WERI-Rb-1 (cell line): ENCODE results near the gene AFTPH.

Experiments
- DNase-seq: peaks from one replicate; pipeline ENCODE4 v3.0.0-alpha.2; 2020
- H3K27ac ChIP-seq: fragments of 250-450 bp; sonication (Bioruptor Pico); 2 replicates; pipeline ENCODE4 v1.5.1; 2020; ENCODE audit warnings: mild to moderate bottlenecking, moderate library complexity
- H3K27me3 ChIP-seq: fragments of 250-450 bp; sonication (Bioruptor Pico); 2 replicates; pipeline ENCODE4 v1.5.1; 2021; ENCODE audit warnings: mild to moderate bottlenecking, low read depth, moderate library complexity; ENCODE audit not compliant: insufficient read depth, severe bottlenecking
- H3K36me3 ChIP-seq: fragments of 250-450 bp; sonication (Bioruptor Pico); 2 replicates; pipeline ENCODE4 v1.5.1; 2020; ENCODE audit warnings: mild to moderate bottlenecking, moderate library complexity
- H3K4me3 ChIP-seq: 2 replicates; pipeline ENCODE4 v1.5.1; 2011; ENCODE audit warnings: low read depth, mild to moderate bottlenecking, control low read depth, low read length
- H3K9me3 ChIP-seq: fragments of 250-450 bp; sonication (Bioruptor Pico); 2 replicates; pipeline ENCODE4 v1.5.1; 2021; ENCODE audit warnings: mild to moderate bottlenecking, moderate library complexity; ENCODE audit not compliant: severe bottlenecking
- TF ChIP-seq, protein P1 (sequence below): IDR thresholded peaks from 2 replicates; pipeline ENCODE4 v1.5.1; 2011; ENCODE audit warnings: low read depth, mild to moderate bottlenecking, control low read depth, inconsistent platforms, low read length

The AFTPH gene

GRCh38 chr2:64635976-64636911, 112.1 kb downstream of the AFTPH start:
- no peaks in the 10 kb centered on the region for H3K9me3 ChIP-seq
- H3K4me3 ChIP-seq = no peak overlapping the region
- H3K27me3 ChIP-seq = no peaks in the 10 kb centered on the region
- DNase-seq = peak; percentile 67
- peaks cover 33% of the 10 kb centered on the region for H3K36me3 ChIP-seq
- no peak overlapping the region for H3K27ac ChIP-seq
- TF ChIP-seq, protein P1, sequence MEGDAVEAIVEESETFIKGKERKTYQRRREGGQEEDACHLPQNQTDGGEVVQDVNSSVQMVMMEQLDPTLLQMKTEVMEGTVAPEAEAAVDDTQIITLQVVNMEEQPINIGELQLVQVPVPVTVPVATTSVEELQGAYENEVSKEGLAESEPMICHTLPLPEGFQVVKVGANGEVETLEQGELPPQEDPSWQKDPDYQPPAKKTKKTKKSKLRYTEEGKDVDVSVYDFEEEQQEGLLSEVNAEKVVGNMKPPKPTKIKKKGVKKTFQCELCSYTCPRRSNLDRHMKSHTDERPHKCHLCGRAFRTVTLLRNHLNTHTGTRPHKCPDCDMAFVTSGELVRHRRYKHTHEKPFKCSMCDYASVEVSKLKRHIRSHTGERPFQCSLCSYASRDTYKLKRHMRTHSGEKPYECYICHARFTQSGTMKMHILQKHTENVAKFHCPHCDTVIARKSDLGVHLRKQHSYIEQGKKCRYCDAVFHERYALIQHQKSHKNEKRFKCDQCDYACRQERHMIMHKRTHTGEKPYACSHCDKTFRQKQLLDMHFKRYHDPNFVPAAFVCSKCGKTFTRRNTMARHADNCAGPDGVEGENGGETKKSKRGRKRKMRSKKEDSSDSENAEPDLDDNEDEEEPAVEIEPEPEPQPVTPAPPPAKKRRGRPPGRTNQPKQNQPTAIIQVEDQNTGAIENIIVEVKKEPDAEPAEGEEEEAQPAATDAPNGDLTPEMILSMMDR = no peak

GRCh38 chr2:64637000-64637635, 113.0 kb downstream of the AFTPH start:
- Histone ChIP-seq H3K9me3 (no peaks in the 10 kb centered on the region), H3K27me3 (no peaks in the 10 kb centered on the region), H3K4me3 (no peak overlapping the region), H3K27ac (no peak overlapping the region; the same call in 1 of the 2 replicates), H3K36me3 (peaks cover 32% of the 10 kb centered on the region)
- no peak for DNase-seq
- TF ChIP-seq, protein P1 = no peak

- no peaks in the 10 kb centered on the region for H3K9me3 ChIP-seq
- H3K27ac ChIP-seq = no peak overlapping the region
- H3K36me3 ChIP-seq = peaks cover 28% of the 10 kb centered on the region
- no peak overlapping the region for H3K4me3 ChIP-seq
- H3K27me3 ChIP-seq = no peaks in the 10 kb centered on the region
- TF ChIP-seq, protein P1 = no peak
- no peak for DNase-seq
These were observed 113.8 kb downstream of the AFTPH start for GRCh38 chr2:64637931-64638330.

GRCh38 chr2:64638502-64639120, 114.5 kb downstream of the AFTPH start:
- Histone ChIP-seq H3K4me3 (no peak overlapping the region), H3K9me3 (no peaks in the 10 kb centered on the region), H3K27ac (no peak overlapping the region), H3K36me3 (peaks cover 21% of the 10 kb centered on the region), H3K27me3 (no peaks in the 10 kb centered on the region)
- TF ChIP-seq, protein P1 = no peak
- no peak for DNase-seq

DNA sequence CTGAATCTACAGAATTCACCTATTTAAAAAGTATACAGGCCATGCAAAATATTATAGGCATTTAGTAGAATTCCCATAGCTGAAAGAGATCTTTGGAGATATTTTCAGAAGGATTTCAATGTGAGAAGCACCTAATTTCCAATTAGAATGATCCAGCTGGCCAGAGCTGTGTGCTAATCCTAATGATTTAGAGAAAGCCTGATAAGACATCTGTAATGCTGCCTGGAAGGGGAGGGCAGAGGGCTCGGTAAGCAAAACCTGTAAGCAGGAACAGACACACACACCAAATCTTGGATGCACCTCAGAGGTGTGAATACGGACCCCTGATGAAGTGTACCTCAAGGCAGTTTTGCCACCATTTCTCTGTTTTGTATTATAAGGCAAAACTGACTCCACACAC, 115.6 kb downstream of the AFTPH start:
- TF ChIP-seq, protein P1 = no peak
- Histone ChIP-seq H3K36me3 (peaks cover 16% of the 10 kb centered on the region), H3K27ac (no peak overlapping the region), H3K9me3 (no peaks in the 10 kb centered on the region), H3K4me3 (no peak overlapping the region), H3K27me3 (no peaks in the 10 kb centered on the region)
- DNase-seq = peak; percentile 62
